MM.1S (cell line): ENCODE results near the gene SLC2A13.

ENCODE experiments used
- DNase-seq: peaks from one replicate; pipeline ENCODE4 v3.0.0-alpha.2; 2015
- H2AFZ ChIP-seq: fragments of 300-600 bp; sonication (generic); 2 replicates; pipeline ENCODE4 v1.6.0; 2016; ENCODE audit warnings: antibody characterized with exemption, low read length
- H3F3A ChIP-seq: fragments of 300-600 bp; sonication (generic); 2 replicates; pipeline ENCODE4 v1.6.1; 2016; ENCODE audit warnings: mild to moderate bottlenecking, antibody characterized with exemption, low read length, moderate library complexity, mixed read lengths; ENCODE audit not compliant: insufficient read depth
- H3K27ac ChIP-seq: fragments of 300-600 bp; sonication (generic); 2 replicates; pipeline ENCODE4 v1.5.1; 2016; ENCODE audit warnings: mild to moderate bottlenecking, low read length
- H3K27me3 ChIP-seq: fragments of 300-600 bp; sonication (generic); replicated peaks from 2 replicates; pipeline ENCODE4 v1.6.0; 2016; ENCODE audit warnings: low read length; ENCODE audit not compliant: insufficient read depth
- H3K36me3 ChIP-seq: fragments of 300-600 bp; sonication (generic); replicated peaks from 2 replicates; pipeline ENCODE4 v1.6.1; 2016; ENCODE audit warnings: mild to moderate bottlenecking, low read length, mixed read lengths; ENCODE audit not compliant: insufficient read depth
- H3K4me1 ChIP-seq: fragments of 300-600 bp; sonication (generic); 2 replicates; pipeline ENCODE4 v1.6.1; 2016; ENCODE audit warnings: low read length, mixed read lengths
- H3K4me2 ChIP-seq: fragments of 300-600 bp; sonication (generic); 2 replicates; pipeline ENCODE4 v1.6.0; 2016; ENCODE audit warnings: low read depth, low read length
- H3K4me3 ChIP-seq: fragments of 300-600 bp; sonication (generic); 2 replicates; pipeline ENCODE4 v1.5.1; 2016; ENCODE audit warnings: low read length, mixed read lengths
- H3K79me2 ChIP-seq: fragments of 300-600 bp; sonication (generic); 2 replicates; pipeline ENCODE4 v1.6.1; 2016; ENCODE audit warnings: mixed run types, low read length, mixed read lengths
- H3K9ac ChIP-seq: fragments of 300-600 bp; sonication (generic); 2 replicates; pipeline ENCODE4 v1.6.1; 2016; ENCODE audit warnings: low read length, mixed read lengths
- H3K9me2 ChIP-seq: fragments of 300-600 bp; sonication (generic); replicated peaks from 2 replicates; pipeline ENCODE4 v1.6.1; 2016; ENCODE audit warnings: mild to moderate bottlenecking, low read length, mixed read lengths; ENCODE audit not compliant: insufficient read depth
- H3K9me3 ChIP-seq: fragments of 300-600 bp; sonication (generic); replicated peaks from 2 replicates; pipeline ENCODE4 v1.6.1; 2016; ENCODE audit warnings: mild to moderate bottlenecking, low read length, mixed read lengths; ENCODE audit not compliant: insufficient read depth
- H4K20me1 ChIP-seq: fragments of 300-600 bp; sonication (generic); 2 replicates; pipeline ENCODE4 v1.6.1; 2016; ENCODE audit warnings: mild to moderate bottlenecking, low read length, moderate library complexity, mixed read lengths; ENCODE audit not compliant: insufficient read depth
- EZH2 ChIP-seq: fragments of 300-600 bp; sonication (generic); optimal IDR thresholded peaks from 2 replicates; pipeline ENCODE3; 2017; ENCODE audit warnings: low read depth, mild to moderate bottlenecking, antibody characterized with exemption, low read length, mixed read lengths
- EZH2phosphoT487 ChIP-seq: fragments of 300-600 bp; sonication (generic); IDR thresholded peaks from 2 replicates; pipeline ENCODE4 v1.6.1; 2018; ENCODE audit warnings: antibody characterized with exemption, low read length
- TF ChIP-seq, protein P1 (sequence below): fragments of 300-600 bp; sonication (generic); IDR thresholded peaks from 2 replicates; pipeline ENCODE4 v1.5.1; 2016; ENCODE audit warnings: antibody characterized with exemption, low read length, mixed read lengths

The SLC2A13 gene

GRCh38 chr12:39779768-39780340 lies 326.0 kb downstream of the SLC2A13 start:
- no peak overlapping the region for H3K27ac ChIP-seq
- no peak overlapping the region for H3K4me3 ChIP-seq
- no peaks in the 10 kb centered on the region for H4K20me1 ChIP-seq
- TF ChIP-seq EZH2: no peak
- TF ChIP-seq, protein P1, sequence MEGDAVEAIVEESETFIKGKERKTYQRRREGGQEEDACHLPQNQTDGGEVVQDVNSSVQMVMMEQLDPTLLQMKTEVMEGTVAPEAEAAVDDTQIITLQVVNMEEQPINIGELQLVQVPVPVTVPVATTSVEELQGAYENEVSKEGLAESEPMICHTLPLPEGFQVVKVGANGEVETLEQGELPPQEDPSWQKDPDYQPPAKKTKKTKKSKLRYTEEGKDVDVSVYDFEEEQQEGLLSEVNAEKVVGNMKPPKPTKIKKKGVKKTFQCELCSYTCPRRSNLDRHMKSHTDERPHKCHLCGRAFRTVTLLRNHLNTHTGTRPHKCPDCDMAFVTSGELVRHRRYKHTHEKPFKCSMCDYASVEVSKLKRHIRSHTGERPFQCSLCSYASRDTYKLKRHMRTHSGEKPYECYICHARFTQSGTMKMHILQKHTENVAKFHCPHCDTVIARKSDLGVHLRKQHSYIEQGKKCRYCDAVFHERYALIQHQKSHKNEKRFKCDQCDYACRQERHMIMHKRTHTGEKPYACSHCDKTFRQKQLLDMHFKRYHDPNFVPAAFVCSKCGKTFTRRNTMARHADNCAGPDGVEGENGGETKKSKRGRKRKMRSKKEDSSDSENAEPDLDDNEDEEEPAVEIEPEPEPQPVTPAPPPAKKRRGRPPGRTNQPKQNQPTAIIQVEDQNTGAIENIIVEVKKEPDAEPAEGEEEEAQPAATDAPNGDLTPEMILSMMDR: no peak
- no peak for TF ChIP-seq EZH2phosphoT487
- no peaks in the 10 kb centered on the region for H3K9me3 ChIP-seq
- H3K4me2 ChIP-seq: no peak overlapping the region
- no peaks in the 10 kb centered on the region for H3F3A ChIP-seq
- no peak for DNase-seq
- H2AFZ ChIP-seq: no peak overlapping the region
- no peaks in the 10 kb centered on the region for H3K27me3 ChIP-seq
- no peaks in the 10 kb centered on the region for H3K79me2 ChIP-seq
- no peaks in the 10 kb centered on the region for H3K9me2 ChIP-seq
- H3K4me1 ChIP-seq: no peaks in the 10 kb centered on the region
- H3K36me3 ChIP-seq: no peaks in the 10 kb centered on the region
- no peak overlapping the region for H3K9ac ChIP-seq

DNA sequence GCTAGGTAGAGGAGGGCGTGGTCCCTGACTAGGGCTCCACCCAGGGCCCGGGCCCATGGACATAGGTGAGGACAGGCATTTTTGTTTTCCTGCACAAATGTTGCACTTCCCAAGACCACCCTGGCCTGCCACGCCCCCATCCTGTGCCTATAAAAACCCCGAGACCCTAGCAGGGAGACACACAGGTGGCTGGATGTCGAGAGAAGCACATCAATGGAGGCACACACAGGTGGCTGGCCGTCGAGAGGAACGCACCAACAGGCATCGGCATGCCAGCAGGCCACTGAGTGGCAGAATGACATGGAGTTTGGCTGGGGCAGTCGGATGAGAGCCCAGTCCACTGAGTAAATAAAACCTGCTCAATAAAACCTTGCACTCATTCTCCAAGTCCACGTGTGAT lies 328.4 kb downstream of the SLC2A13 start:
- no peaks in the 10 kb centered on the region for H3K36me3 ChIP-seq
- H4K20me1 ChIP-seq: no peaks in the 10 kb centered on the region
- no peak overlapping the region for H3K9ac ChIP-seq
- no peaks in the 10 kb centered on the region for H3K79me2 ChIP-seq
- no peaks in the 10 kb centered on the region for H3F3A ChIP-seq
- H2AFZ ChIP-seq: no peak overlapping the region
- no peaks in the 10 kb centered on the region for H3K9me3 ChIP-seq
- H3K4me1 ChIP-seq: no peaks in the 10 kb centered on the region
- TF ChIP-seq EZH2phosphoT487: no peak
- no peak for TF ChIP-seq EZH2
- TF ChIP-seq, protein P1: no peak
- no peak overlapping the region for H3K27ac ChIP-seq
- H3K9me2 ChIP-seq: no peaks in the 10 kb centered on the region
- no peak for DNase-seq
- H3K4me2 ChIP-seq: no peak overlapping the region
- H3K4me3 ChIP-seq: no peak overlapping the region
- no peaks in the 10 kb centered on the region for H3K27me3 ChIP-seq

DNA sequence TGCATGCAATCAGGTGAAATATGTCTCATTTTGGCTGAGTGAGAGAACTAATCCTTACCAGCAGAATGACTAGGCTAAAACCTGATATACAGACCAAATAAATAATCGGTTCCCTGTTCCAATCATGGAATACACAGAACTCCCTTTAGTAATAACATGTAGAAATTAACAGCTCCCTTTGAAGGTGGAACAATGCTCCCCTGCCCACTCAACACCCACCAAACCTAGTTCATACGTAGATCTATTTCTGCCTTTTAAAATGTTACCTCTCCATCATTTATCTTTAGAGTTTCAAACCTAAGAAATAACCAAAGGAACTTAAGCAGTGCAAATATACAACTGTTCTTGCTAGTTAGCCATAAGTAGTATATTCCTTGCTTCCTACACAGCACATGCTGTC lies 332.6 kb downstream of the SLC2A13 start:
- Histone ChIP-seq H3K9me3 (no peaks in the 10 kb centered on the region), H3K4me3 (no peak overlapping the region), H3K36me3 (no peaks in the 10 kb centered on the region), H3K9ac (no peak overlapping the region), H3K79me2 (no peaks in the 10 kb centered on the region), H3K27me3 (no peaks in the 10 kb centered on the region), H3K9me2 (no peaks in the 10 kb centered on the region), H3K4me1 (no peaks in the 10 kb centered on the region), H4K20me1 (no peaks in the 10 kb centered on the region), H3K27ac (no peak overlapping the region), H2AFZ (no peak overlapping the region), H3F3A (no peaks in the 10 kb centered on the region), H3K4me2 (no peak overlapping the region)
- no peak for DNase-seq
- TF ChIP-seq EZH2 (no peak), EZH2phosphoT487 (no peak)
- TF ChIP-seq, protein P1: no peak
